Left lung (tissue), 10 donors: Measurements from ENCODE around the gene ZRSR2. TPM values are rescaled to one million over a fixed set of nuclear protein-coding genes. Genes with fewer than 3 reads are reported as not detected.

Source experiments
- ATAC-seq: fragments of 200-7000 bp; cut with Tn5 transposase; one replicate; pipeline ENCODE4 v1.9.1; 2020; ENCODE audit warnings: moderate library complexity
- DNase-seq, 4 donors: peaks; one replicate each; pipeline ENCODE4 v3.0.0-alpha.2; 2013 to 2020
- H3K27ac ChIP-seq, 2 donors: fragments of 200-600 bp; sonication (generic) in 1 of 2; one replicate each; pipeline versions ENCODE4 v1.5.0 to v1.8.0; 2020 to 2021
- H3K27me3 ChIP-seq, 2 donors: fragments of 200-600 bp; sonication (generic) in 1 of 2; one replicate each; pipeline versions ENCODE4 v1.5.0 to v1.8.0; 2020 to 2021
- H3K36me3 ChIP-seq, 2 donors: fragments of 200-600 bp; sonication (generic) in 1 of 2; one replicate each; pipeline versions ENCODE4 v1.5.0 to v1.8.0; 2020 to 2021
- H3K4me1 ChIP-seq, 2 donors: fragments of 200-600 bp; one replicate each; pipeline ENCODE4 v1.8.0; 2021
- H3K4me3 ChIP-seq, 2 donors: fragments of 200-600 bp; sonication (generic) in 1 of 2; one replicate each; pipeline versions ENCODE4 v1.5.0 to v1.8.0; 2020 to 2021; ENCODE audit warnings: mild to moderate bottlenecking in 1 of 2
- H3K9me3 ChIP-seq, 2 donors: fragments of 200-600 bp; sonication (generic) in 1 of 2; one replicate each; pipeline versions ENCODE4 v1.5.0 to v1.8.0; 2020 to 2021
- CTCF ChIP-seq, 2 donors: fragments of 200-600 bp; sonication (generic) in 1 of 2; IDR thresholded peaks; one replicate each; pipeline versions ENCODE4 v1.5.0 to v1.8.0; 2021; ENCODE audit warnings: antibody characterized with exemption in 2 of 2
- intact Hi-C, 2 donors: fragments of 100-400 bp; cut with DNase I; formaldehyde crosslinking; loops; one replicate each; pipeline versions ENCODE4 v1.11.2 to v1.14.2; 2022
- polyA plus RNA-seq, 6 donors: library from polyadenylated mRNA; unstranded; fragments of 120-200 nt; gene quantifications; one replicate each; pipeline ENCODE4 v1.2.1, GENCODE V29; 2013; ENCODE audit not compliant: insufficient read length in 6 of 6
- total RNA-seq, 2 donors: library from RNA; stranded (reverse); fragmentation: NEBNext Ultra II Directional; extraction: Animal tissue kit (Norgen Biotek cat#: 25700); gene quantifications; one replicate each; pipeline ENCODE4 v1.2.1, GENCODE V29; 2021
- donor health status: DM: no; HTN: yes; CAD: no.
- donor health status: DM: no; HTN: no; CAD: no.

Gene ZRSR2
- total and polyA plus RNA-seq, 8 donors, result 10.9 to 25.8 (median 22.2) TPM

- Histone ChIP-seq H3K27ac (peak overlapping the region in 1 of 2 donors; percentile 97), H3K27me3 (peaks cover 0 to 9% of the 10 kb centered on the region in 2 donors), H3K36me3 (no peaks in the 10 kb centered on the region), H3K4me1 (peaks cover 3 to 8% of the 10 kb centered on the region in 2 donors), H3K4me3 (no peak overlapping the region), H3K9me3 (no peaks in the 10 kb centered on the region)
- no peak for TF ChIP-seq CTCF (IDR thresholded peaks at IDR 0.05)
- intact Hi-C loops, result no loop called here
- ATAC-seq, result no peak
- peak in 2 of 4 donors; percentile 47 to 52 for DNase-seq
Observed at GRCh38 chrX:15856636-15857035, 66.4 kb downstream of the ZRSR2 start.

GRCh38 chrX:15858051-15858450 lies 67.8 kb downstream of the ZRSR2 start:
- H3K4me1 ChIP-seq, result peaks cover 3 to 8% of the 10 kb centered on the region in 2 donors
- H3K4me3 ChIP-seq, result no peak overlapping the region
- DNase-seq (no peak), ATAC-seq (no peak)
- no peaks in the 10 kb centered on the region for H3K36me3 ChIP-seq
- no peak overlapping the region for H3K27ac ChIP-seq
- peaks cover 0 to 4% of the 10 kb centered on the region in 2 donors for H3K27me3 ChIP-seq
- intact Hi-C loops, result no loop called here
- no peaks in the 10 kb centered on the region for H3K9me3 ChIP-seq
- TF ChIP-seq CTCF (IDR thresholded peaks at IDR 0.05), result no peak

- DNase-seq, result no peak
- no peak for TF ChIP-seq CTCF (IDR thresholded peaks at IDR 0.05)
- no peaks in the 10 kb centered on the region for H3K27me3 ChIP-seq
- no peaks in the 10 kb centered on the region for H3K36me3 ChIP-seq
- no peak overlapping the region for H3K27ac ChIP-seq
- H3K4me1 ChIP-seq, result peaks cover 0 to under 1% of the 10 kb centered on the region in 2 donors
- ATAC-seq, result no peak
- no peaks in the 10 kb centered on the region for H3K9me3 ChIP-seq
- intact Hi-C loops, result no loop called here
- H3K4me3 ChIP-seq, result no peak overlapping the region
Observed at GRCh38 chrX:15860921-15861320, 70.6 kb downstream of the ZRSR2 start.

GRCh38 chrX:15864023-15864422 lies 73.7 kb downstream of the ZRSR2 start:
- ATAC-seq (no peak), DNase-seq (no peak)
- Histone ChIP-seq H3K27me3 (no peaks in the 10 kb centered on the region), H3K27ac (no peak overlapping the region), H3K9me3 (no peaks in the 10 kb centered on the region), H3K36me3 (no peaks in the 10 kb centered on the region), H3K4me3 (no peak overlapping the region), H3K4me1 (no peaks in the 10 kb centered on the region)
- TF ChIP-seq CTCF (IDR thresholded peaks at IDR 0.05), result no peak
- intact Hi-C loops, result no loop called here

- no peak for ATAC-seq
- H3K4me1 ChIP-seq, result no peaks in the 10 kb centered on the region
- H3K36me3 ChIP-seq, result no peaks in the 10 kb centered on the region
- no peak overlapping the region for H3K27ac ChIP-seq
- intact Hi-C loops, result no loop called here
- H3K9me3 ChIP-seq, result no peaks in the 10 kb centered on the region
- H3K4me3 ChIP-seq, result no peak overlapping the region
- no peaks in the 10 kb centered on the region for H3K27me3 ChIP-seq
- no peak for DNase-seq
- TF ChIP-seq CTCF (IDR thresholded peaks at IDR 0.05), result no peak
Observed at GRCh38 chrX:15864629-15865028, 74.3 kb downstream of the ZRSR2 start.
